ENCODE results near the gene CRTC2. TPM values are rescaled to one million over a fixed set of nuclear protein-coding genes. Genes with fewer than 3 reads are reported as not detected.

CRTC2 gene
- total RNA-seq, 2 donors from 2014 or later, result 67.6 to 174 TPM

Other genes with a start within 250 kb of the CRTC2 start
- 10 to 100 TPM; 58.2 to 64.9 TPM for gene INTS3, start 230.6 kb downstream of the CRTC2 start, total RNA-seq
- 1 to 10 TPM; 7.0 to 8.3 TPM for gene SLC27A3, start 183.2 kb downstream of the CRTC2 start, total RNA-seq
- 100 to 1,000 TPM in 1 of 2 donors, 10 to 100 TPM in 1; 58.7 to 102 TPM for gene GATAD2B, start 35.6 kb downstream of the CRTC2 start, total RNA-seq
- 100 to 1,000 TPM; 131 to 132 TPM for gene DENND4B, start 11.9 kb downstream of the CRTC2 start, total RNA-seq
- gene SLC39A1, start 4.9 kb upstream of the CRTC2 start, total RNA-seq, result 10 to 100 TPM; 54.9 to 96.6 TPM
- 10 to 100 TPM in 1 of 2 donors, 1 to 10 TPM in 1; 8.9 to 12.0 TPM for gene CREB3L4, start 9.3 kb upstream of the CRTC2 start, total RNA-seq
- gene JTB, start 19.1 kb upstream of the CRTC2 start, total RNA-seq, result 100 to 1,000 TPM in 1 of 2 donors, 10 to 100 TPM in 1; 51.0 to 130 TPM
- 10 to 100 TPM; 13.4 to 22.1 TPM for gene RAB13, start 27.7 kb upstream of the CRTC2 start, total RNA-seq
- gene RPS27, start 32.1 kb upstream of the CRTC2 start, total RNA-seq, result 1,000 to 10,000 TPM; 1,375 to 1,502 TPM
- under 1 TPM; 0.10 to 0.11 TPM for gene NUP210L, start 196.5 kb upstream of the CRTC2 start, total RNA-seq
- 100 to 1,000 TPM; 373 to 610 TPM for gene TPM3, start 233.5 kb upstream of the CRTC2 start, total RNA-seq
- gene CFAP141, start 247.7 kb upstream of the CRTC2 start, total RNA-seq, result not detected

All from activated naive CD4-positive, alpha-beta T cell treated with anti-CD3 and anti-CD28 coated beads, Interleukin-2, amount 50 U/mL, for 72 hours (primary cell).